ENCODE data around the gene ZNF655. TPM values are rescaled to one million over a fixed set of nuclear protein-coding genes. Genes with fewer than 3 reads are reported as not detected.

Gene ZNF655
- total and polyA plus RNA-seq, 3 experiments from 2014 or later: 55.8 to 91.6 (median 58.2) TPM

DNA sequence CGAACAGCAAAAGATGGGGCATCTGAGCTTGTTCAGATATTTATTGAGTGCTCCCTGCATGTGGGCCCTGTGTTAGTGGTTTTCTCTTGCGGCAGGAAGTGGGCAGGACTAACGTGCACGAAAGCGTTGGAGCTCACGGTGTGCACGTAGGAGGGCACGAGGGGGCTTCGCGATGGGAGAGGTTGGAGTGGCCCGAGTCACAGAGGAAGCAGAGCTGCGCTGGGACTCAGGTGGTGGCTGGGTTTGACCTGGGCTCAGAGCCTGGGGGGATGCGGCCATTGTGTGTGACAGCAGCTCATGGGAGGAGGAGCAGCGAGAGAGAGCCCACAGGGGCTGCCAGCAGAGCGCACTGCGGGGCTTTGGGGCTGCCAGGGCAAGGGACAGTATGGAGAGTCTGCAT lies 66.0 kb downstream of the ZNF655 start:
- Mint-ChIP-seq H3K9me3 (no peaks in the 10 kb centered on the region), H3K27me3 (peaks cover 0 to 4% of the 10 kb centered on the region in 2 donors), H3K4me1 (peaks cover 39 to 55% (median 43%) of the 10 kb centered on the region in 3 donors), H3K27ac (peak overlapping the region; percentile 91 to 99 (median 98)), H3K36me3 (peaks cover 0 to 91% (median 22%) of the 10 kb centered on the region in 3 donors), H3K4me3 (peak overlapping the region; percentile 84 to 92 (median 90))
- H3K36me3 ChIP-seq (ENCODE audit: insufficient read depth, low read length): peaks cover 53% of the 10 kb centered on the region
- peak overlapping the region; percentile 46 for H3K4me3 ChIP-seq (ENCODE audit: low read length)
- H3K9me3 ChIP-seq (ENCODE audit: low read length): no peaks in the 10 kb centered on the region
- ChIA-PET CTCF (interaction anchor here (0.8 to 1.4 kb wide), 5 partner anchors 9 to 66 kb away, joined by 3 to 4 read pairs (median 3); partner anchors contain the start of gene ZNF655), POLR2A (interaction anchor here (0.9 to 1.4 kb wide), 7 partner anchors 44 to 299 kb away, joined by 3 to 13 read pairs (median 4); partner anchors contain the start of genes ARPC1A, BUD31, PDAP1 and ZKSCAN5)
- no peaks in the 10 kb centered on the region for H3K27me3 ChIP-seq (ENCODE audit: insufficient read depth, low read length, poor library complexity, severe bottlenecking)
- peak; percentile 67 to 92 (median 87) for DNase-seq
- H3K4me1 ChIP-seq (ENCODE audit: insufficient read depth, low read length): peaks cover 37% of the 10 kb centered on the region
- H3K27ac ChIP-seq (ENCODE audit: low read depth, low read length): peak overlapping the region; percentile 32

GRCh38 chr7:99625321-99625720 lies 66.9 kb downstream of the ZNF655 start:
- Mint-ChIP-seq H3K36me3 (peaks cover 0 to 91% (median 22%) of the 10 kb centered on the region in 3 donors), H3K27ac (peak overlapping the region; percentile 80 to 99 (median 98)), H3K27me3 (peaks cover 0 to 4% of the 10 kb centered on the region in 2 donors), H3K4me3 (peak overlapping the region in 6 of 7 donors; percentile 76 to 92 (median 90)), H3K4me1 (peaks cover 39 to 52% (median 42%) of the 10 kb centered on the region in 3 donors), H3K9me3 (no peaks in the 10 kb centered on the region)
- Histone ChIP-seq H3K9me3 (ENCODE audit: low read length) (no peaks in the 10 kb centered on the region), H3K27ac (ENCODE audit: low read depth, low read length) (no peak overlapping the region), H3K4me3 (ENCODE audit: low read length) (no peak overlapping the region), H3K27me3 (ENCODE audit: insufficient read depth, low read length, poor library complexity, severe bottlenecking) (no peaks in the 10 kb centered on the region), H3K4me1 (ENCODE audit: insufficient read depth, low read length) (peaks cover 37% of the 10 kb centered on the region), H3K36me3 (ENCODE audit: insufficient read depth, low read length) (peaks cover 48% of the 10 kb centered on the region)
- CTCF ChIA-PET: no interaction called here
- POLR2A ChIA-PET: no interaction called here
- no peak for DNase-seq

DNA sequence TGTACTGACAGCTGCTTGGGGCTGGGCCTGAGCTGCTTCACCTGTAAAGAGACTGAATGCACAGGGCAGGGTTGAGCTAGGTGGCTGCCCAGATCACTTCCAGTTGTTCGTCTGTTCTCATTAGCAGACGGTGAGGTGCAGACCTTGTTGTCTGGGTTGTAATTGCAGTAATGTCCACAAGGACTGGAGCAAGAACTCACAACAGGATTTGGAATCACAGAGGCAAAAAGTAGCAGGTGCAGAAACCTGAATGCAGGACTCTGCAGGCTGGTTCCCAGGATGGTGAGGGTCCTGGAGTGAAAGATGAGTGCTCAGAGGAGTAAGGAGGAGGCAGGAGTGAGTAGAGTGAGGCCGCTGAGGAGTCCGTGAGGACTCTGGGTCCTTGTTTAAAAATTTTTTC lies 67.5 kb downstream of the ZNF655 start:
- H3K27ac Mint-ChIP-seq: peak overlapping the region; percentile 6 to 99 (median 90)
- peaks cover 0 to 91% (median 26%) of the 10 kb centered on the region in 3 donors for H3K36me3 Mint-ChIP-seq
- H3K4me3 Mint-ChIP-seq: peak overlapping the region in 1 of 7 donors; percentile 76
- H3K27ac ChIP-seq (ENCODE audit: low read depth, low read length): no peak overlapping the region
- no peak overlapping the region for H3K4me3 ChIP-seq (ENCODE audit: low read length)
- POLR2A ChIA-PET: no interaction called here
- H3K4me1 Mint-ChIP-seq: peaks cover 41 to 55% (median 48%) of the 10 kb centered on the region in 3 donors
- H3K27me3 Mint-ChIP-seq: peaks cover 0 to 4% of the 10 kb centered on the region in 2 donors
- no peaks in the 10 kb centered on the region for H3K9me3 ChIP-seq (ENCODE audit: low read length)
- no peaks in the 10 kb centered on the region for H3K27me3 ChIP-seq (ENCODE audit: insufficient read depth, low read length, poor library complexity, severe bottlenecking)
- CTCF ChIA-PET: no interaction called here
- H3K9me3 Mint-ChIP-seq: no peaks in the 10 kb centered on the region
- peaks cover 37% of the 10 kb centered on the region for H3K4me1 ChIP-seq (ENCODE audit: insufficient read depth, low read length)
- H3K36me3 ChIP-seq (ENCODE audit: insufficient read depth, low read length): peaks cover 52% of the 10 kb centered on the region
- no peak for DNase-seq

Other genes starting within 250 kb of the ZNF655 start
- 10 to 100 TPM; 86.5 to 86.6 TPM for gene ARPC1A, start 232.7 kb upstream of the ZNF655 start, total RNA-seq
- 74.7 TPM for gene ARPC1A, start 232.7 kb upstream of the ZNF655 start, polyA plus RNA-seq
- 100 to 1,000 TPM; 238 to 258 TPM for gene ARPC1B, start 183.9 kb upstream of the ZNF655 start, total RNA-seq
- gene ARPC1B, start 183.9 kb upstream of the ZNF655 start, polyA plus RNA-seq: 821 TPM
- gene PDAP1, start 150.0 kb upstream of the ZNF655 start, total RNA-seq: 100 to 1,000 TPM; 198 to 210 TPM
- 32.8 TPM for gene PDAP1, start 150.0 kb upstream of the ZNF655 start, polyA plus RNA-seq
- 100 to 1,000 TPM; 185 to 188 TPM for gene BUD31, start 149.7 kb upstream of the ZNF655 start, total RNA-seq
- gene BUD31, start 149.7 kb upstream of the ZNF655 start, polyA plus RNA-seq: 176 TPM
- gene PTCD1, start 119.8 kb upstream of the ZNF655 start, total RNA-seq: 10 to 100 TPM in 1 of 2 experiments, 1 to 10 TPM in 1; 8.4 to 11.4 TPM
- 4.5 TPM for gene PTCD1, start 119.8 kb upstream of the ZNF655 start, polyA plus RNA-seq
- 10 to 100 TPM; 58.7 to 66.6 TPM for gene CPSF4, start 119.7 kb upstream of the ZNF655 start, total RNA-seq
- gene CPSF4, start 119.7 kb upstream of the ZNF655 start, polyA plus RNA-seq: 22.7 TPM
- gene ATP5MF, start 92.5 kb upstream of the ZNF655 start, total RNA-seq: 100 to 1,000 TPM; 438 to 456 TPM
- 439 TPM for gene ATP5MF, start 92.5 kb upstream of the ZNF655 start, polyA plus RNA-seq
- 10 to 100 TPM; 12.3 to 12.5 TPM for gene ZNF789, start 85.8 kb upstream of the ZNF655 start, total RNA-seq
- 6.1 TPM for gene ZNF789, start 85.8 kb upstream of the ZNF655 start, polyA plus RNA-seq
- gene ZNF394, start 58.4 kb upstream of the ZNF655 start, total RNA-seq: 10 to 100 TPM; 34.1 to 35.0 TPM
- gene ZNF394, start 58.4 kb upstream of the ZNF655 start, polyA plus RNA-seq: 65.6 TPM
- gene ZKSCAN5, start 54.0 kb upstream of the ZNF655 start, total RNA-seq: 1 to 10 TPM; 8.4 TPM
- gene ZKSCAN5, start 54.0 kb upstream of the ZNF655 start, polyA plus RNA-seq: 5.0 TPM
- 1 to 10 TPM; 7.9 to 8.4 TPM for gene FAM200A, start 6.5 kb upstream of the ZNF655 start, total RNA-seq
- gene FAM200A, start 6.5 kb upstream of the ZNF655 start, polyA plus RNA-seq: 7.6 TPM
- gene TMEM225B, start 39.6 kb downstream of the ZNF655 start, total RNA-seq: under 1 TPM; 0.55 to 0.70 TPM
- gene TMEM225B, start 39.6 kb downstream of the ZNF655 start, polyA plus RNA-seq: 1.5 TPM
- gene ZSCAN25, start 58.3 kb downstream of the ZNF655 start, total RNA-seq: 10 to 100 TPM; 26.6 to 27.8 TPM
- 13.0 TPM for gene ZSCAN25, start 58.3 kb downstream of the ZNF655 start, polyA plus RNA-seq
- gene CYP3A5, start 121.4 kb downstream of the ZNF655 start, total RNA-seq: not detected
- 0.16 TPM for gene CYP3A5, start 121.4 kb downstream of the ZNF655 start, polyA plus RNA-seq
- gene CYP3A7, start 176.6 kb downstream of the ZNF655 start, total RNA-seq: not detected
- not detected for gene CYP3A7, start 176.6 kb downstream of the ZNF655 start, polyA plus RNA-seq
- not detected for gene CYP3A4, start 225.5 kb downstream of the ZNF655 start, total RNA-seq
- gene CYP3A4, start 225.5 kb downstream of the ZNF655 start, polyA plus RNA-seq: not detected